Stimulated activated CD8-positive, alpha-beta memory T cell treated with anti-CD3 and anti-CD28 coated beads, Interleukin-15, amount 100 ng/mL, for 48 hours (primary cell): Measurements from ENCODE around the gene C3orf38.
A peak's percentile ranks its signal among the peaks of the same experiment; 100 is the strongest.
"Not testable (repeated sequence)": the region's sequence is repeated elsewhere in the genome, so short reads cannot be mapped to it uniquely, and the experiment has no call there.

Source experiments
- DNase-seq, 2 donors: peaks; one replicate each; pipeline ENCODE4 v3.0.0-alpha.2; 2020; ENCODE audit warnings: low read depth in 2 of 2

C3orf38 gene

GRCh38 chr3:88152841-88153240, 3.1 kb downstream of the C3orf38 start:
- DNase-seq: no peak

DNA sequence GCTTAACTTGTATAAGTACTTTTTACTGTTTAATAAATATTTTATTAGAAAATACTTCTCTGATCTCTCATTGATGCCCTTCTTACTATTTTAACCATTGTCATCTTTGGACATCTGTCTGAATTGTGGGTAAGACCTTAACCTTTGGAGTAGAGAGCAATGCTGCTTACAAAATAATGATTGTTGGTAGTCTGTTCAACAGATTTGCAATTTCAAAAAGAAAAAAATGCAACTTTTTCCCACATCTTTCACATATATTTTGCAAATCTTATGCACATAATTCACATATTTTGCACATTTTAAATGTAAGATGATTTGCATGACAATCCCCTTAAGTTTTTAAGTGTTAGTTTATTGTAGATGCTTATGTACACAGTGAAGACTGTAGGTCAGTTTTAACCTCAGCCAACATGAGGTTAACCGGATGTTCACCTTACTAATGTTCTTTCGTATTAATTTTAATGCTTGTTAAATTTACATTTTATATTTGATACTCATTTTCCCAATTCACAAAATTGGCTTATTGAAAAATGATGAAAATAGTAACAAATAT, 16.7 kb downstream of the C3orf38 start:
- DNase-seq: no peak

DNA sequence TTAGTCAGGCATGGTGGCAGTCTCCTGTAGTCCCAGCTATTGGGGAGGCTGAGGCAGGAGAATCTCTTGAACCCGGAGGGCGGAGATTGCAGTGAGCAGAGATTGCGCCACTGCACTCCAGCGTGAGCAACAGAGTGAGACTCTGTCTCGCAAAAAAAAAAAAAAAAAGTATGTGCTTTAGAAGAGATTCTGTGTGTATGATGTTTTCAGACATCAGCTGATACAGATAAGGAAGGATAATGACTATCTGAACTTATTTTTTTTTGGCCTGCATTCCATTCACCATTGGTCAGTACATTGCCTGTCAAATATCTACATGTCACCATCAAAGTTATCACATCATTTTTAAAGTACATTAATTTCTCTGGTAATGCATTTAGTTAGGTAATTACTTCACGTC, 17.4 kb downstream of the C3orf38 start:
- DNase-seq: no peak

DNA sequence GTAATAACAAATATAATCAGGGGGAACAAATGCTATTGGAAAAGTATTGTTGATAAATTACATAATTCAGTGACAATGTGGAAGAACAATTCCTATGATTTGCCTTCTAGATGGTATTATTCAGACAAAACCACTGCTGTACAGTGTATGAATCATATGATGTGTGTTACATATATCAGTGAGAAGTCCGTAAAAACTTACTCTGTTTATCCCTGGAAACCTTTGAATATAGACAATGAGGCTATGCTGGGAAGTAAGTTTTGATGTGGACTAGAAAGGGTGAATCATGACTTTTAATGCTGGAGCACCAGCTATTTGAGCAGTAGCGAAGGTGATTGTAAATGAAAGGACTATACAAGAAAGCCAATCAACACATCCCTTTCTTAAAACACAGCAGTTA, 17.9 kb downstream of the C3orf38 start:
- DNase-seq: no peak

GRCh38 chr3:88168171-88168570, 18.4 kb downstream of the C3orf38 start:
- no peak for DNase-seq

DNA sequence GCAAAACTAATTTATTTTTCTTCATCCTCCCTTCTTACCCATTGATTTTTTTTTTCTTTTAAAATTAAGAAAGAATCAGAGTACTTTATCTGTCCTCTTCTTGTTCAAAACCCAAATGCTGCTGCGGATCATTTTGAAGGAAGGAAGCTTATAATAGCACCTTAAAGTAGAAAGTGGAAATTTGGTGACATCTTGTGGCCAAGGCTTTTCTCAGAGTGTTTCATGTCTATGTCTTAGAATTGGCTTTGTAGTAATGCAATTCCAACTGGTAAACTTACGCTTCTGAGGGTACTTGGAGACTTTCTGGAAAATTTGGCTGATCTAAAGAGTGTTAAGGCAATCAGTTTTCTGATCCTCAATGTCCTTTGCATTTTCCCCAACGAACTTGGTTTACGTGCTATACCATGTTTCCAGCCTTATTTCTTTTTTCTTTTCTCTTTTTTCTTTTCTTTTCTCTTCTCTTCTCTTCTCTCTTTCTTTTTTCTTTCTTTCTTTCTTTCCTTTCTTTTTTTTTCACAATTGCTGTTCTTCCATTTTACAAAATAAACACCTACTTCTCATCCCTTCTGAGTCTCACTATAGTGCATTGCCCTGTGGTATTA, 30.7 kb downstream of the C3orf38 start:
- no peak for DNase-seq

DNA sequence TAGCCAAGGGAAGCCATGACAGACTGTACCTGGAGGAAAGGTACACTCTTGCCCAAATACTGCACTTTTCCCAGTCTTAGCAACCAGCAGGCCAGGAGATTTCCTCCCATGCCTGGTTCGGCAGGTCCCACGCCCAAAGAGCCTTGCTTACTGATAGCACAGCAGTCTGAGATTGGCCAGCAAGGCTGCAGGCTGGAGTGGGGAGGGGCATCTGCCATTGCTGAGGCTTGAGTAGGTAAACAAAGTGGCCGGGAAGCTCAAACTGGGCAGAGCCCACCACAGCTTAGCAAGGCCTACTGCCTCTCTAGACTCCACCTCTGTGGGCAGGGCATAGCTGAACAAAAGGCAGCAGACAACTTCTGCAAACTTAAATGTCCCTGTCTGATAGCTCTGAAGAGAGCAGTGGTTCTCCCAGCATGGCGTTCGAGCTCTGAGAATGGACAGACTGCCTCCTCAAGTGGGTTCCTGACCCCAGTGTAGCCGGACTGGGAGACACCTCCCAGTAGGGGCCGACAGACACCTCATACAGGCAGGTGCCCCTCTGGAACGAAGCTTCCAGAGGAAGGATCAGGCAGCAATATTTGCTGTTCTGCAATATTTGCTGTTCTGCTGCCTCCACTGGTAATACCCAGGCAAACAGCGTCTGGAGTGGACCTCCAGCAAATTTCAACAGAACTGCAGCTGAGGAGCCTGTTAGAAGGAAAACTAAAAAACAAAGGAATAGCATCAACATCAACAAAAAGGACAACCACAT, 32.6 kb downstream of the C3orf38 start:
- DNase-seq: not testable (repeated sequence)

DNA sequence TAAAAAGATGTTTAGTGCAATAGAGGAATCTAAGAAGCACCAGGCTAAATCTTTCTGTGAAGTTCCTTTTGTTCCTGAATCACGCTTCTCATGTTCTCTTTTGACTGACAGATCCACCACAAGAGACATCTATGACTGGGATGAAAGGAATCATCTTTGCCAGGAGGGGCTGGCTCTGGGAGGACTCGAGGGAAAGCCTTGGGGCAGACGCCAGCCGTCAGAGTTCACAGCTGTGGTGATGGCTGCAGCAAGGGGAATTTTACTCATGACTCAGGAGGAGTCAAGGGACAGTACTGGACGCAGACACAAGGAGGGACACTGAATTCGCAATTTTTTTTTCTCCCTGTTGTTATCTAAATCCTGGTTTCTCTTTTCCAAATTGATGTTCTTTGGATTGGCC, 38.7 kb downstream of the C3orf38 start:
- DNase-seq: no peak

GRCh38 chr3:88189361-88189810, 39.6 kb downstream of the C3orf38 start:
- DNase-seq: no peak

DNA sequence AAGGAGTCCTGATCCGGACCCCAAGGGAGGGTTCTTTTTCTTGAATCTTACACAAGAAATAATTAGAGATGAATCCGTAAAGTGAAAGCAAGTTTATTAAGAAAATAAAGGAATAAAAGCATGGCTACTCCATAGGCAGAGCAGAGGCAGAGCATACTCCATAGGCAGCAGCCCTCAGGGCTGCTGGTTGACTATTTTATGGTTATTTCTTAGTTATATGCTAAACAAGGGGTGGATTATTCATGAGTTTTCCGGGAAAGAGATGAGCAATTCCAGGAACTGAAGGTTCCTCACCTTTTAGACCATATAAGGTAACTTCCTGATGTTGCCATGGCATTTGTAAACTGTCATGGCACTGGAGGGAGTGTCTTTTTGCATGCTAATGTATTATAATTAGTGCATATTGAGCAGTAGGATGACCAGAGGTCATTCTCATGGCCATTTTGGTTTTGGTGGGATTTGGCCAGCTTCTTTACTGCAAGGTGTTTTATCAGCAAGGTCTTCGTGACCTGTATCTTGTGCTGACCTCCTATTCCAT, 42.2 kb downstream of the C3orf38 start:
- DNase-seq: no peak

- no peak for DNase-seq
Observed at GRCh38 chr3:88192631-88193030, 42.9 kb downstream of the C3orf38 start.

GRCh38 chr3:88195951-88196434, 46.2 kb downstream of the C3orf38 start:
- peak; percentile 27 to 32 for DNase-seq

DNA sequence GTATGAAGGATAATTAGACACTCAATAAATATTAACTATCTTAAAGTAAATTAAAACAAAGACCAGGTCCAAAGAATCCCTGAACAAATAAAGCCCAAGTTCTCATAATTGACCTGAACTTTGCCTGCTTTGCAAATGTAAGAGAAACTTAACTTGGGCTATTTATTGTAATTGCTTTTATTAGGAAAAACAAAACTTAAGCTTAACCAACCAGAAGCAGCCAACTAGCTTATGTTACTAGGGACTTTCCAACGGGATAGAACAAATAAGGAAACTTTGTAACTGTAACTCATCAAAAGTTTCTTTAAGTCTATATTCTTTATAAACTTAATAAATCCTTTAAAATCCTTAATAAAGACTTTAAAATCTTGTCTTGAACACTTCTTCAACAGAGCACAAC, 48.4 kb downstream of the C3orf38 start:
- no peak for DNase-seq

- DNase-seq: peak in 1 of 2 donors; percentile 26
Observed at GRCh38 chr3:88203642-88204055, 53.9 kb downstream of the C3orf38 start.
